GM18498 (cell line): ENCODE results near the gene HSPA1L.

ENCODE experiments used
- ATAC-seq: cut with Tn5 transposase; IDR thresholded peaks from one replicate; pipeline ENCODE4 v1.9.1; 2021; ENCODE audit warnings: mild to moderate bottlenecking, moderate library complexity; ENCODE audit not compliant: unreplicated experiment

HSPA1L gene

DNA sequence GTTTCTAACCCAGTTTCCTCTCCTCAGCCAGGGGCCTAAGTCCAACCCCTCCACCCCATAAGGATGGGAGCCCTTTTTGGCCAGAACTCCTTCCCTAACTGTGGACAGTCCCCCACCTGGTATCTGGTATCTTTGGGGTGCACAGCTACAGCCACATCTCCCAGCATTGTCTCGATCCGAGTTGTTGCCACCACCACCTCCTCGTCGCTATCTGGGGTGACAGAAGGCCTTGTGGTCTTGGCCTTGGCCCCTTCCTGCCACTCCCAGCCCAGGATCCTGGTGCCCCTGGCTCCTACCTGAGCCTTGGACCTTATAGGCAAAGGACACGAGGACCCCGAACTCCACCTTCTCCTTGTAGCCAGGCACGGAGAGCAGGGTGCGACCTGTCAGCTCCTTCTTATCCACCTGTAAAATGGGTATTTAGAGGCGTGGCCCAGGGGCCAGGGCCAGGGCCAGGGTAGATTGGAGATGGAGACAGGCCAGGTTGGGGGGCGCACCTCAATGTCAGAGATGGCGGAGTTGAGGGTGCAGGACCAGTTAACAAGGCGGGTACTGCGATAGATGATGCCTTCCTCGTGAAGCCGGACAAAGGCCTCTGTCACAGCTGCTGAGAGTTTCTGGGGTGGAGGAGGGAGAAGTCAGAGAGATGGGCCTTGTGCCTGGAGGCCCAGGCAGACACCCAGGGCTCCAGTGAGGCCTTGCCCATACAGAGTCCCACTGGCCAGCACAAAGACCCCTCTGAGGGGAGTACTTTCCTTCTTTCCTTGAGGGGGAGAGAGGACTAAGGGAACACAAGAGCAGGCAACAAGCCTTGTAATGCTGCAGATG, 30.8 kb downstream of the HSPA1L start:
- no peak for ATAC-seq

DNA sequence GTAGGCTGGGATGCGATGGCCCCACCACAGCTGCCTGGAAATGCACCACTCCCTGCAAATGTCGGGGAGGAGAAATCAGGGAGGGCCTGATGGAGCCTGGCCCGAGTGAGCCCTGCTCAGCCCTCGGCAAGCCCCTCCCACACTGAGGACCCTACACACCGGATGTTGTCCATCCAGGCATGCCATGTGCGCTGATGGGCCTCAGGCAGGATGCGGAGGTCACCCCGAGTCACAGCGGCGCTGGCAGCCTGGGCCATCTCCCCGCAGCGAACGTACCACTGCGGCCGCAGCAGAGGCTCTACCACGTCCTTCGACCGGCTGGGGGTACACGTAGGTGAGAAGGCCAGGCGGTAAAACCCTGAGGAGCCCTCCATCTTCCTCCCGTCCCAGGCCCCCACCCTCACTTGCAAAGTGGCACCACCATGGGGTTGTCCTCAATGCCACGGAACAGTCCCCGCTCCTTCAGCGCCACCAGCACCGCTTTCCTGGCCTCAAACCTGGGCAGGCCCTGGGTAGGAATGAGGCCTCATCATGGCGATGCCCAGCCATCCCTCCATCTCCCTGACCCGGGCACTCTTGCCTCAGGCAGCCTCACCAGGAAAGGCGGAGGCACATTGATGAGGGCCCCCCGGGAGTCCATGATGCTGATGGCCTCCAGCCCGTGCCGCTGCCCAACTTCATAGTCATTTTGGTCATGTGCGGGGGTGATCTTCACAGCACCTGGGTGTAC, 32.8 kb downstream of the HSPA1L start:
- ATAC-seq: no peak

DNA sequence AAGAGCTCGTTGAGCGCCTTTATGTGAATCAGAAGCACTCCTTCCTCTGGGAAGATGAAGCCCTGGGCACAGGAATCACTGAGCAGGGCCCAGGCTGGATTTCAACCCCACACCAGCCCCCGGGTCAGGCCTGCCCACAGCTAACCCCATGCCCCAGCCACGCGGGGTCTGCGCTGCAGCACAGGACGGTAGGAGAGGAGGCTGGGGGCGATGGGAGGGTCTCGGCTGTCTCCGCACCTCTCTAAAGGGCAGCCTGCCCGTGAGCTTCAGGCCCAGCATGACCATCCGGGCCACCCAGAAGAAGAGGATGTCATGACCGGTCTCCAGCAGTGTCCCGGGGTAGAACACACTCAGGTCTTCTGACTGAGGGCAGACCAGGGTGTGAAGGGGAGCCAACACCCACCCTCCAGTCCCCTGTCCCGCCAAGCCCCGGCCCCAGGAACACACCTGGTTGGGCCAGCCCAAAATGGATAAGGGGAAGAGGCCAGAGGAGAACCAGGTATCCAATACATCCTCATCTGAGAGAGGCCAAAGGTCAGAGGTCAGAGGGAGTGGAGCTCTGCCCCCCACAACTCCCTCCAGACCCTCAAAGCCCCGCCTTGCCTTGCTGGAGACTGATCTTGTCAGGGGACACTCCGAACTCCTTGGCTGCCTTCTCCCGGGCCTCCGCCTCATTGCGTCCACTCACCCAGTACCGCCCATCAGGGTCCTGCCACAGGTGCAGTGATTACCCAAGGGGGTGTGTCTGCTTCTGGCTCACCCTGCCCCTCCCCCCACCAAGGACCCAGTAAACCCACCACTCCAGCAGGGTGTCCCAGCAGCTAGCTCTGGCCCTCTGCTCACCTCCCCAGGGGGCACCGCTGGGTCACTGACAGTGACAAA, 33.6 kb downstream of the HSPA1L start:
- ATAC-seq: no peak

DNA sequence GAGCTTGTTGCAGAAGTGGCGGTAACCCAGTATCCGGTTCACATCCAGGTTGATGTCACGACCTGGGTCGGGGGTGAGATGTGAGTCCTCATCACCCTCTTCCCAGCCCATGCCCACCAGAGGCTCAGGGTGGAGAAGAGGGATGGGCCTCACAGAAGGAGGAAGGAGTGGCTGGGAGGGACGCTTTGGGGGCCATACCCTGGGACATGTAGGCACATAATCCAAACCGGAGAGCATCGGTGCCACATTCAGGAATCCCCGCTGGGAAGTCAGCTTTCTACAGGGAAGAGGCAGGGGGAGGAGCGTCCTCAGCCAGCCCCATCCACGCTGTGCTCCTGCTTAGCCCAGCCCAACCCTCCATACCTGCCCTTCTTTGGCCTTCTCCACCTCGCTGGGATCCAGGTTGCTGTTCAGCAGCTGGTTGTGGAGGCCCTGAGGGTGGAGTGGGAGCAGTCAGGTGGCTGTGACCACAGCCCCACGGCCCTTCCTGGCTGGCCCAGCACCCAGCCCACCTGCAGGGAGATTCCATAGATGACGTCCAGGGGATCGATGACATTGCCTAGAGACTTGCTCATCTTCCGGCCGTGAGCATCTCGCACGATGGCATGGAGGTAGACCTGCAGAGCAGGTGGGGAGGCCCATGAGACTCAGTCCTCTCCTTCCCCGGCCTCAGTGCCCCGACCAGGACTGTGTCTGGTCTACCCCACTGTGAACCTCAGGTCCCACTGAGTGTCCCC, 34.4 kb downstream of the HSPA1L start:
- no peak for ATAC-seq

DNA sequence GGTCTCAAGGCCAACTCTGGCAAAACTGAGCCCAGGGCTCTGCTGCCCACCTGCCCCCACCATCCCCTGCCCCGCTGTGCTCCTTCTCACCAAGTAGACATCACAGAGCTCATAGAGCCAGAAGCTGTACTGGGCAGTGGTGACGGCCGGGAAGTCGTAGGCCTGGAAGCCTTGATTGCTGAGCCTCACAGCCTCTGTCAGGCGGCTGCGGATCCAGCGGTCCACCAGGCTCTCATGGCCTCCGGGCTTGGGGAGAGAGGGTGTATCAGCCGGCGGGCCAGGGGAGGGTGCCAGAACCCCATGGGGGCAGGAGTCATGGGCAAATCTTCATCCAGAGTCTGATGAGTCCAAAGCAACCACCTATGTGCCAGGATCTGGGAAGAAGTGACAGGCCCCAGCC, 35.2 kb downstream of the HSPA1L start:
- ATAC-seq: no peak

DNA sequence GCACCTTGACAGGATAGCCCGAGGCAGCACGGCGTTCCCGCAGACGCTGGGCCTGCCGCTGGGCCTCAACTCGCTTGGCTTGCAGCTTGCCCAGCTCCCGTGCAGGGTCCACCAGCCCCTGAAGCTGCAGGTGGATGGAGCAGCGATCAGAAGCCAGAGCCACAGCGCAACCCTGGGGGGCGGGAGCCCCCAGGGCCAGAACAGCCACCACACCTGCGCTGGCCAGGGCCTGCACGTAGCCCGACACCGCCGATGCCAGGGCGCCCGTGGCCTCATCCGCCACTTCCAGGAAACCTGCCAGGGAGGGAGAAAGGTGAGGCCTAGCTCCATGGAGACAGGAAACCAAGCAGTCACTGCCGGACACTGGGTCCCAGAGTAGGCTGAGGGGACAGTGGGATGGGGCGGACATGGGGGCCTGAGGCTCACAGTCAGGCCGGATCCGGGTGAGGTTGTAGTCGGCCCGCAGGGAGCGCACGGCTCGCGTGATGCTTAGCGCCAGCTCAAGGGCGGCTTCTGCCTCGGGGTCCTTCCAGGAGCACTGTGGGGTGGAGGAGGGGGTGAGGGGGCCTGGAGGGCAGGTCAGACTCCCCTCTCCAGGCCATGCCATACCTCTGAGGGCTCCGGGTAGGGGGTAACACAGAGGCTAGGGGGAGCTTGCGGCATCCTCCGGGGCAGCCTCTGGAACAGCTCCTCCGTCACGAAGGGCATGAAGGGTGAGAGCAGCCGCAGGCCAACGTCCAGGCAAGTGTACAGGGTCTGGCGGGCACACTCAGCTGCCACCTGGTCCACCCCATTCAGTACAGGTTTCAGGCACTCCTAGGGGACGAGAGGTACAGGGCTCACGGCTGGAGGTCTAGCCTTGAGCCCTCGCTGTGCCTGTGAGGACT, 35.8 kb downstream of the HSPA1L start:
- ATAC-seq: no peak

DNA sequence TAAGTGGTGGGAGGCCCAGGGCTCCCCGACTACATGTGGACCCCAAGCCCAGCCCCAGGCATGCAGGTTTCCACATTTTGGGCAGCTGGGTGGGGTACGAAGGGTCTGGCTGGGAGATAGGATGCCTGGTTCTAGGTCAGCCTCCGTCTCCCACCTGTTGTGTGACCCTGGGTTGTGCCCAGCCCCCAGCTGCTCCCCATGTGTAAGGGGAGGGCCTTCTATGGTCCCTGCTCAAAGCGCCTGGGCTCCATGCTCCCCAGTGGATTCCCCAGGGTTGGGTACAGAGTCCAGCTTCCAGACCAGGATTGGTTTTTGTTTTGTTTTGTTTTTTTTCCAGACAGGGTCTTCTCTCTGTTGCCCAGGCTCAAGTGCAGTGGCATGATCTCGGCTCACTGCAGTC, 36.9 kb downstream of the HSPA1L start:
- ATAC-seq: no peak

DNA sequence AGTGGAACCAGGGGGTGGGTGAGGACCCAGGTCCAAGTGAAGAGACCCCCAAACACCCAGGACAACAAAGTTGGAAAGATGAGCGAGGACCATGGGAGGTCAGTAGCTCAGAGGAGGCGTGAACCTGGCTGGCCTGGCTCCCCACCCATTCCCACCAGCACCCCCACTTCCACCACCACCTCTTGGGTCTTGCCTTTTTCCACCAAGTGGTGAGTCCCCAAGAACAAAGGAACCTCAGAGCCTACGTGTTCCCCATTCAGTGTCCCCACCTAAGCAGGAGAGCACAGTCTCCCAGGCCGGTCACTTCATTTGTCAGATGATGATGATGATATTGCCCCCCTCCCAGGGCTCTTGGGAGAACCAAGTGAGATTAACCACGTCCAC, 37.4 kb downstream of the HSPA1L start:
- no peak for ATAC-seq

DNA sequence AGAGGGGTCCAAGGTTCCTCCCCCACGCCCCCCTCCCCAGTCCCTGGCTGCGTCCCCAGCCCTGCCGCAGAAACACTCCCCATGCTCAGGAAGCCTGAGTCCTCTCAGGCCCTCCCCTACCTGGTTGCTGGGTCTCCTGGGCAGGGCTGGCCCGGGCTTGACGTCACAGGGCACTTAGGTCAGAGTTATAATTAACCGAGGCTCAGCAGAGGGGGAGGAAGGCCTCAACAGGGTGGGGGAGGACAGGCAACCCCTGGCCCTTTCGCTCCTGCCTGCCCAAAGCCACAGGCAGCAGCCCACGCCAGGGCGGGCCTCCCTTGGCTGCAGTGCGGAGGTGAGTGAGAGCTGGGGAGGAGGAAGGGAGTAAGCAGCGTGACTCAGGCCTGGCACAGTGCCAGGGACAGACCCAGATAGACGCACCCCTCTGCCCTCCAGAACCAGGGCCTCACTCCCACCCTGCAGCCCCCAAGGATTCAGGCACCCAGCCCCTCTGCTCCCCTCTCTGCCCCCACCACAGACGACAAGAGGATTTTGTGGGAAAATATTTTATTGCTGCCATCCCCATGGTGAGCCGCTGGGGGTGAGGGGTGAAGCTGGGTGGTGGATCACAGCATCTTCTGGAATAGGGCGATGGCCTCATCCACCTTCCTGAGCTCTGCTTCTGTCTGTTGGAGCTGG, 38.0 kb downstream of the HSPA1L start, which contains the start of gene VWA7:
VWA7 (minus strand) TSS at position 340 of the 678 bp plus-strand sequence. CDS start 549 bp downstream, outside the sequence.
- peak; percentile 73 for ATAC-seq

DNA sequence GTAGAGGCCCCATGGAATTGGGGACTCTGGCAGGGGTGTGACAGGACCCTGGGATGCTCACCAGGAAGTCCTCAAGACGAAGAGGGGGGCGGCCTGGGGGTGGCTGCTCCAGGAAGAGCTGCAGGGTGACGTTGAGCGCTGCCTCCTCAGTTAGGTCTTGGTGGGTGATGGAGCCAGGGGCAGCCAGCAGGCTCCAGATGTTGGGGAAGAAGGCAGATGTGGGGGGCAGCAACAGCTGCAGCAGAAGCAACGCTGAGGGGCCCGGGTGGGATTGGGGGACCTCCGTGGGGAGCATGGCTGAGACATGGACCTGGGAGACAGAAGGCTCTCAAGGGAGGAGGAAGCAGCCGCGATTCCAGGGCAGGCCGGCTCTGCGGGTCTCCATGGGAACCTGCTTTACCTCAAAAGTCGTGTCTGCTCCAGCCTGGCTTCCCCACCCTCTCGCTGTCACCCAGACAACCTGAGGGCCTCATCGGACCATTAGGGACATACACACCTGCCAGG, 38.5 kb downstream of the HSPA1L start:
- peak; percentile 3 for ATAC-seq

DNA sequence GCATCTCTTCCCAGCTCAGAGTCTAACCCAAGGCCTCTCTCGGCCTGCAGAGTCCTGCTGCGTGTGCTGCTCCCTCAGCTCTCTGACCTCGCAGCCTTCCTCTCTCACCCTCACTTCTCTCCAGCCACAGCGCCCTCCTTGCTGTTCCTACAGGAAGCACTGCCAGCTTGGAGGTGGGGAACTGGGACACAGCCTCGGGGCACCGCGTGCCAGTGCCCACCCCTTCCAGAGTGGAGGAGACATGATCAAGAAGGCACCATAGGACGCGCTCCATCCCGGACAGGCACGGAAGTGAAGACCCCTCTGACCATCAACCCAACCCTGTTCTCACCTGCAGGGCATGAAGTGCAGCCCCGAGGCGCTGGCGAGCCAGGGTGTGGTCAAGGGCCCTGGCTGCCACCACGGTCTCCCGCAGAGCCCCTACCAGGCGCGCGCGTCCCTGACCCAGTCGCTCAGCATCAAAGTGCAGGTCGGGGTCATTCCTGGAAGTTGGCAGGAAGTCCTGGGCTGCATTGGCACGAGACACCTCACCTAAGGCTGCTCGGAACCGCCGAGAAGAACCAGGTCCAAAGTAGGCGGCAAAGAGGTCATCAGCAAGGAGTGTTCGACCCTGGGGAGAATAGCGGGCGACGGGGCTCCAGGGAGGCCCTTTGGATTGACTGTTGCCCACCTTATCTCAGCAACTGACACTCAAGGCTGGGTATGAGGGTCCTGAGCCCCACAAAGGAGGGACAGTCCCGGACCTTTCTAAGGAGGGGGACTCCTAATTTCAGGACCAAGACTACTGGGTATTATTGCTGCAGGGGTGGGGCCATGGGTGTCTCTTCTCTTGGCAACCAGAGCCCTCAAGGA, 39.2 kb downstream of the HSPA1L start:
- no peak for ATAC-seq

DNA sequence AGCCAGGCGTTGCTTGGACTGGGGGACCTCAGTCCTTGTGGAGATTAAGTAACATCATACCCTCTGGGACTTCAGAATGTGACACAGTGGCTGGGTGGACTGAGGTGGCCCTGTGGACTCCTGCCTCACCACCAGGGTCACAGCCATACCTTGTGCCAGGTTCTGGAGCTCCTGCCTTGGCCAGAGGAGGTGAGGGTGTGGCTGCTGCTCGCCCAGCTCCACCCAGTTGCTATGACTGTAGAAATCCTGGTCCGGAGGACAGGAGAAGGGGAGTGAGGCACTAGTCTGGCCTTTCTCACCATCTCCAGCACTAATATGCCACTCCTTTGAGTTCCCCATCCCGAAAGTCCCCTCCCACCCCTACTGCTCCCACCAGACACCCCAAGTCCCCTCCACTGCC, 39.9 kb downstream of the HSPA1L start:
- ATAC-seq: no peak

DNA sequence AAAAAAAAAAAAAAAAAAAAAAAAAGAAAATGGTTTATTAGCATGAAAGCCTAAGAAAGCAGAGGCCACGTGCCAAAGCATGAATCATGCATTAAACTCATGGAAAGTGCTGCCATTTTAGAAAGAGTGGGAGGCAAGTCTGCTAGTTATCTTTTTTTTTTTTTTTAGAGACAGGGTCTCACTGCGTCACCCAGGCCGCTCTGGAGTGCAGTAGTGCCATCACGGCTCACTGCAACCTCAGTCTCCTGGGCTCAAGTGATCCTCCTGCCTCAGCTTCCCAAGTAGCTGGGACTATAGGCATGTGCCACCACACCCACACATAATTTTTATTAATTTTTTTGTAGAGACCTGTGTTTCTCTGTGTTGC, 43.1 kb downstream of the HSPA1L start:
- ATAC-seq: no peak

DNA sequence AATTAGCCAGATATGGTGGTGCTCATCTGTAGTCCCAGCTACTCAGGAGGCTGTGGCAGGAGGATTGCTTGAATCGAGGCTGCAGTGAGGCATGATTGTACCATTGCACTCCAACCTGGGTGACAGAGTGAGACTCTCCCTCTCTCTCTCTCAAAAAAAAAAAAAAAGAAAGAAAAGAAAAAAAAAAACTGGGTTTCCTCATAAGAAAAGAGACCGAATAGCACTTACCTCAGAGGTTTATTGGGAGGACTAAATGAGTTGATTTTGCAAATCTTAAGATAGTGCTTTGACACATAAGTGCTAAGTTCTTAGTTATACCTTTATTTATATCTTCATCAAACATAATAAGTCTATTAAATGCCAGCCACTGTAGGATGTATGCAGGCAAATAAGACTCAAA, 44.2 kb downstream of the HSPA1L start:
- no peak for ATAC-seq

DNA sequence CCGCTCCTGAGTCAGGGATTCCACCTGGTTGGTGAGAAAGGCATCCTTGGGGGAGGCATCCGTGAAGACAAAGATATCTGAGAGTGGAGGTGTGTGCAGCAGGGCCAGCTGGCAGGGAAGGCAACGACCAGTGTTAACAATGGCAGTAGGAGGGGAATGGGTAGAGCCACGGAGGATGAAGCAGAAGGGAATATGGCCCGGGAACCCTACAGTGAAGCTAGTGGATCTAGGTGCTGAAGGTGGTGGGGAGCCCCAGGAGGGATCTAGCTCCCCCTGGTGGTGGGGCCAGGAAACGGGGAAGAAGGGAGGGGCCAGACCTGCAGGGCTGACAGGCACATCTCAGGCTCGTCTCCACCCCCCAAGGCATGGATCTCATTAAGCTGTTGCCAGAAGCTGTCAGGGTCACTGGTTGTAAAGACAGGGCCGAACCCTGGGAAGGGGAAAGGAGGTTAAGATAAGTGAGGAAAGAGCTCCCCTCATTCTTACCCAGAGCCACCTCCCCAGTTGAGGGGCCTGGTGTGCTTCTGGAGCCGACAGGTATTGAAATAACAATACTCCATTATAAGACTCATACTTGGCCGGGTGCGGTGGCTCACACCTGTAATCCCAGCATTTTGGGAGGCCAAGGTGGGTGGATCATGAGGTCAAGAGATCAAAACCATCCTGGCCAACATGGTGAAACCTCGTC, 45.3 kb downstream of the HSPA1L start:
- no peak for ATAC-seq

DNA sequence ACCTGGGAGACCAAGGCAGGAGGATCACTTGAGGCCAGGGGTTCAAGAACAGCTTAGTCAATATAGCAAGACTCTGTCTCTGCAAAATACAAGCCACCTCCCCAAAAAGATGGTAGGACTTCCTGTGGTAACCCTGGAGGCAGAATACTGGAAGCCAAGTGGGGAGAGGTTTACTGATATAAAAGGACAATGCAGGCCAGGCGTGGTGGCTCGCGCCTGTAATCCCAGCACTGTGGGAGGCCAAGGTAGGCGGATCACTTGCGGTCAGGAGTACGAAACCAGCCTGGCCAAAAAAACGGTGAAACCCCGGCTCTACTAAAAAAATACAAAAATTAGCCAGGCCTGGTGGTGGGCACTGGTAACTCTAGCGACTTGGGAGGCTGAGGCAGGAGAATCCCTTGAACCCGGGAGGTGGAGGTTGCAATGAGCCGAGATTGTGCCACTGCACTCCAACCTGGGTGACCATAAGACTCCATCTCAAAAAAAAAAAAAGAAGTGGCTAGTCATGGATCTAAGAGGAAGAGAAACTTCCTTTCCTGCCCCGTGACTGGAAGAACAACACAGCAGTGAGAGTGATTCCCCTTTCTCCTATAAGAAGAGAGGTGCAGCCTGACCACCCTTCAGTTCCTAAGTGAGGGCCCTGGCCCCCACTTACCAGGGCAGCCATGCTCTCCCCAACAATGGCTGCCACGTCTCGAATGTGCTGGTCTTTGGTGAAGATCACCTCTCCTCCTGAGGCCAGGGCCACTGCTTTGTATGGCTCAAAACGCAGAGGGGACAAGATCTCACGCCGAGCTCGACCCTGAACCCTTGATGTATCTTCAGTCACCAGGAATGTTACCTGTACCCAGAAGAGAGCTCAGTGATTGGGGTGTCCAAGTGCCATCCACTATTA, 46.5 kb downstream of the HSPA1L start:
- ATAC-seq: no peak
